Left ventricle myocardium inferior (tissue), 1 donor: ENCODE data around the gene ABHD14A. TPM values are rescaled to one million over a fixed set of nuclear protein-coding genes. Genes with fewer than 3 reads are reported as not detected.

Source experiments
- DNase-seq: peaks from one replicate; pipeline ENCODE4 v3.0.0-alpha.2; 2020
- H3K27ac ChIP-seq: fragments of 200-600 bp; replicated peaks from 2 replicates; pipeline ENCODE4 v1.8.0; 2021
- H3K27me3 ChIP-seq: fragments of 200-600 bp; 2 replicates; pipeline ENCODE4 v1.8.0; 2021; ENCODE audit warnings: low read depth
- H3K36me3 ChIP-seq: fragments of 200-600 bp; 2 replicates; pipeline ENCODE4 v1.8.0; 2021
- H3K4me1 ChIP-seq: fragments of 200-600 bp; 2 replicates; pipeline ENCODE4 v1.8.0; 2021
- H3K4me3 ChIP-seq: fragments of 200-600 bp; 2 replicates; pipeline ENCODE4 v1.8.0; 2021; ENCODE audit warnings: mild to moderate bottlenecking, moderate library complexity
- H3K9me3 ChIP-seq: fragments of 200-600 bp; replicated peaks from 2 replicates; pipeline ENCODE4 v1.8.0; 2021
- CTCF ChIP-seq: fragments of 200-600 bp; IDR thresholded peaks from 2 replicates; pipeline ENCODE4 v1.8.0; 2021; ENCODE audit warnings: antibody characterized with exemption, mild to moderate bottlenecking, borderline replicate concordance
- intact Hi-C: fragments of 100-400 bp; cut with micrococcal nuclease; formaldehyde crosslinking; loops from one replicate; pipeline ENCODE4 v1.11.0; 2022
- total RNA-seq: library from RNA; stranded (reverse); fragmentation: NEBNext Ultra II Directional; extraction: Animal tissue kit (Norgen Biotek cat#: 25700); gene quantifications from one replicate; pipeline ENCODE4 v1.2.1, GENCODE V29; 2021
- donor health status: DM: no; HTN: yes; CAD: no; lungs with severe emphysema.

Gene ABHD14A
- total RNA-seq, 1 donor from 2014 or later, result 25.8 TPM

GRCh38 chr3:51968883-51969678 lies 5.8 kb upstream of the ABHD14A start:
- Histone ChIP-seq H3K27me3 (no peaks in the 10 kb centered on the region), H3K4me1 (peaks cover 85% of the 10 kb centered on the region), H3K4me3 (no peak overlapping the region), H3K27ac (peak overlapping the region; percentile 98), H3K9me3 (no peaks in the 10 kb centered on the region), H3K36me3 (no peaks in the 10 kb centered on the region)
- no peak for DNase-seq
- intact Hi-C loops, result no loop called here
- no peak for TF ChIP-seq CTCF

- H3K27me3 ChIP-seq, result no peaks in the 10 kb centered on the region
- H3K4me1 ChIP-seq, result peaks cover 85% of the 10 kb centered on the region
- no peak for TF ChIP-seq CTCF
- DNase-seq, result no peak
- H3K36me3 ChIP-seq, result no peaks in the 10 kb centered on the region
- H3K27ac ChIP-seq, result peak overlapping the region; percentile 27
- H3K4me3 ChIP-seq, result no peak overlapping the region
- H3K9me3 ChIP-seq, result no peaks in the 10 kb centered on the region
- intact Hi-C loops, result no loop called here
These were observed 5.0 kb upstream of the ABHD14A start for GRCh38 chr3:51969841-51970240.

- no peaks in the 10 kb centered on the region for H3K36me3 ChIP-seq
- H3K4me3 ChIP-seq, result no peak overlapping the region
- H3K4me1 ChIP-seq, result peaks cover 85% of the 10 kb centered on the region
- H3K9me3 ChIP-seq, result no peaks in the 10 kb centered on the region
- no peak for DNase-seq
- intact Hi-C loops, result no loop called here
- no peaks in the 10 kb centered on the region for H3K27me3 ChIP-seq
- peak overlapping the region; percentile 27 for H3K27ac ChIP-seq
- TF ChIP-seq CTCF, result no peak
These were observed 4.1 kb upstream of the ABHD14A start for GRCh38 chr3:51970606-51971300.

- no peaks in the 10 kb centered on the region for H3K36me3 ChIP-seq
- H3K4me1 ChIP-seq, result peaks cover 85% of the 10 kb centered on the region
- no peaks in the 10 kb centered on the region for H3K27me3 ChIP-seq
- H3K27ac ChIP-seq, result peak overlapping the region; percentile 6
- H3K9me3 ChIP-seq, result no peaks in the 10 kb centered on the region
- TF ChIP-seq CTCF, result no peak
- DNase-seq, result no peak
- no peak overlapping the region for H3K4me3 ChIP-seq
- intact Hi-C loops, result no loop called here
These were observed 3.5 kb upstream of the ABHD14A start for GRCh38 chr3:51971350-51971749.

- Histone ChIP-seq H3K9me3 (no peaks in the 10 kb centered on the region), H3K27me3 (no peaks in the 10 kb centered on the region), H3K4me3 (peak overlapping the region; percentile 87), H3K27ac (peak overlapping the region; percentile 99), H3K36me3 (no peaks in the 10 kb centered on the region), H3K4me1 (peaks cover 62% of the 10 kb centered on the region)
- intact Hi-C loops, result no loop called here
- TF ChIP-seq CTCF, result peak; percentile 36
- DNase-seq, result no peak
These were observed 444 bp upstream of the ABHD14A start for GRCh38 chr3:51974277-51974962.
